IPS DF 4.7 (cell line): ENCODE results near the gene UBAP2.

Experiments used
- DNase-seq: peaks from one replicate; pipeline ENCODE4 v3.0.0-alpha.2; 2013; ENCODE audit warnings: low spot score; ENCODE audit errors: extremely low read depth

UBAP2 gene

DNA sequence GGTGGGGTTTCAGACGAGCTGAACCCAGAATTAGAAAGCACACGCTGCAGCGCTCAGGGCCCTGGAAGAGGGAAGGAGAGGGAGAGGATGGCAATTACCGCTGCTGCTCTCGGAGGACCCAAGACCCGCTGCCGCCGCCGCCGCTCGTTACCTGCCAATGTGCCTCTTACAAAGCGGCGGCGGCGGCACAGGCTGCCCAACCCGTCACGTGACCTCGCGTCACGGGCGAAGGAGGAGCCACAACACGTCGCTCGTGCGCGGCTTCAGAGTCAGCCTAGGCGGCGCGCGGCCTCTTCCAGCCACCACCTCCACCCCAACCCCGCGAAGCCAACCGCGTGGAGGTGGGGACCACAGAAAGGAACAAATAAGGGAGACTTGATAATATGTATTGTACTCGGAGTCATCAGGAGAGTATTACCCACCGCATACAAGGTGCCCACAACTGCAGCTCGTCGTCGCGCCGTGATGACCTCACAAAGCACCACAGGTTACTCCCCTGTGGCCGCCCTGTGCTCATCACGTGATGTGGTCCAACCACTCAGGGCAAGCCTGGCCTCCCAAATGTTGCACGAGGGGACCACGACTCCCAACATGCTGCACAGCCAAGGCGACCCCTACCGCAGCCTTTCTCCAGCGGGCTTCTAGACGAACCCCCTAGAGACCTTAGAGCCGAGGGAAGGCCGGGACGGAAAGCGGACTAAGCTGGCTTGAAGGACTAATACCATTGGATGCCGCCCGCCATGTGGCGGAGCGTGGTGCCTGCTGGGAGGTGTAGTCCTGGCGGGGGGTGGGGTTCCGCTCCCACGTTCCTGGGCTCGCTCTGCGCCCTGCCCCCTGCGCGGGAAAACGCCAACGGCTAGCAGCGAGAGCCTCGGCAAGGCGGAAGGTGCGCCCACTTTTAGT lies at the start of gene UBAP2:
TSS of gene UBAP2 (minus strand) at position 161 of the 903 bp plus-strand sequence. CDS start 31,739 bp downstream, outside the sequence.
- DNase-seq, result peak; percentile 90

DNA sequence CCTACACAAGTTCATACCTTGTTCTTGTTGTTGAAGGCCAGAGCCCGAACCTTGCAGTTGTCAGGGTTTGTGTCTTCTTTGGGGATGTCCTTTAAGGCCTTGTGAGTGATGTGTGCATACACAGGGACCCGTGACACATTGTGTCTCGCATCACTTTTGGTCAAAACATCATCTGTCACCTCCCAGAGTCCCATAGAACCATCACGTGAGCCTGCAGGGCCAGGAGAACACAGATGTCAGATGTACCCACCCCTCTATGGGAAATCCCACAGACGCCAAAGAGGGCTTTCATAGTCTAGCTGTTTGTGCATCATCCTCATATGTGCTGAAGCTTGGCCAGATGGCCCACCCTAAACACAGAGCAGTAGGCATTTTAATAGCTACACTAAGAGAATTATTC lies 49.6 kb upstream of the UBAP2 start:
- no peak for DNase-seq

DNA sequence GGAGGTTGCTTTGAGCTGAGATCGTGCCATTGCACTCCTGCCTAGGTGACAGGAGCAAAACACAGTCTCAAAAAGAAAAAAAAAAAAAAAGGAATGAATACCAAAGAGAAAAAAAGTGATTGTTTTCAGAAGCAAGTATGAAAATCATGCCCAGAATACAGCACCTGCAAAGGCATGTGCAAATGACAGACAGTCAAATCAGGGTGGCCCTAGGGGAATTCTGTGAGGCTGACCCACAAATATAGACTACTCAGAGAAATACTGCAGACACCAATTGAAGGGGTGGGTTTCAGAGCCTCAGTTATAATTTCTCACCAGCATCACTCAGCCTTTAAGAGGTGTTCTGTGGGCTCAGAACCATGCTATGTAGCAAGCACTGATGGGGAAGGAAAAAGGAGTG lies 49.2 kb upstream of the UBAP2 start:
- no peak for DNase-seq

- no peak for DNase-seq
Observed at GRCh38 chr9:34096751-34097150, 48.1 kb upstream of the UBAP2 start.

- DNase-seq, result no peak
Observed at GRCh38 chr9:34093578-34093977, 44.9 kb upstream of the UBAP2 start.

GRCh38 chr9:34089311-34089710 lies 40.6 kb upstream of the UBAP2 start:
- DNase-seq, result no peak

DNA sequence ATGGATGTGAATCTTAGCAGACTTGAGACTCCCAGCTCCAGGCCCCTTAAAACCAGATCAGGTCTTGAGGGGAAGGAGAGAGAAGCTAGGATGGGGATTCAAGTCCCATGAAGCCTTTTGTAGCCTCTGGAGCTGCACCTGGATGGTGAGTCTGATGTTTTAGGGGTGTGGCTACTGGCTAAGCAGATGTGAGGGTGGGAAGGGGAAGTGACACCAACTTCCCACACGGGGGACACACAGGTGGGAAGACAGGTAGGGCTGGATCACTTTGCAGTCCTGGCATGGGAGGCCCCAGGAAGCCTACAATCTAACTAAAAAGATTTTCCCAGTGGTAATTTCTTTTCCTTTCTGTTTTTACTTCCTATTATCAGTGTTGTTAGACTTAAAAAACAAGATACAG lies 38.7 kb upstream of the UBAP2 start:
- no peak for DNase-seq

GRCh38 chr9:34086864-34087263 lies 38.2 kb upstream of the UBAP2 start:
- no peak for DNase-seq

DNA sequence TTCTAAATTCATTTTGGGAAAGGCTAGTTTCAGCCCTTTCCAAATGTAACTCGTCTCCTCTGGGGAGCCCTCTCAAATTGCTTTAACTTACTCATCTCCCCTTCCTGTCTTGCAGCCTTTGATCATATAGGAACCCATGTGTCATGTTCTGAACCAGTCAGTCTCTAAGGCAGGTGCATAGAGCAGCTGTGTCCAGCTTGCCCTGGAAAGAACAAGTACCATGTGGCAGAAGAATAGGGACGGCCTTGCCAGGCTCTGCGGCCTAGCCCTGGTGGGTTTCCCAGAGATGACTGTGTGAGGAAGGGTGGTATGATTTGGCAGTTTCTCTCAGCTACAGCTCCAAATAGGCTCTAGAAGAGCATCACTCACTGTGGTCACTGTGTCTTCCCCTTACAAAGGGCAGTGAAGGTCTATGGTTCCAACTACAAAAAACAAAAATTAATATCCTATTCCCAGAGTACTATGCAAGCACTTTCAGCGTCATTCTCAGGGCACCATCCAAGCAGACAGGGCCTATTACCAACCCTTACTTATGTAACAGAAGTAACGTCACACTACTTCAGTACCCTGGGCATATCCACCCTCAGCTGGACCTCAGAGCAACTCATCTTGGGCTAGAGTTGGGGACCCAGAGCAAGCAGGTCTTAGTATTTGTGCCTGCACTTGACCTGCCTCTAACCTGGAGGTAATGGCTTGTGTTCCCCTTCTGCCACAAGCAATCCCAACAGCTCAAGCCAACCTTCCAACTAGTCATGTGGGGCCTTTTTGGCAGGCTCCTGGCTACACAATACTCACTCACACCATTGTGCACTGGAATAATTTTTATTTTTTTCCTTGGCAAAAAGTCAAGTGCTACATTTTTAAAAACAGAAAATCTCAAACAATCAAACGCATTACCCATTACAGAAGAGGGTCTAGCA lies 37.2 kb upstream of the UBAP2 start:
- DNase-seq, result no peak

DNA sequence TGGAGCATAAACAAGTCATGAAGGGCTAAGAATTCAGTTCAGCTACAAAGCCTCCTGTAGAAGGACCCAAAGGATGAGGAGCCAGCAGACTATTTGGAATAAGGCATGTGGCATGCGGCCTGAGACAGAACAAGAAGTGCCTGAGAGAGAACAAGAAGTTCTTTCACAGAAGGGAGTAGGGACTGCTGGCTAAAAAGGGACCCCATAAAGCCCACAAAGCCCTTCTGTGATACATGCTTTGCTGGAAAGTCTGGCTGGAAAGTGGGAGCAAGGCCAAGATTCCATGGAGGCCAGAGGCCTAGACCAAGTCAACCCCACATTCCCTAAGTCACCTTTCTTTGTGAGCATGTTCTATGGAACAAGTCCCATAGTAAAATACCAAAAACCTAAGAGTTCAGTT lies 35.9 kb upstream of the UBAP2 start:
- no peak for DNase-seq

DNA sequence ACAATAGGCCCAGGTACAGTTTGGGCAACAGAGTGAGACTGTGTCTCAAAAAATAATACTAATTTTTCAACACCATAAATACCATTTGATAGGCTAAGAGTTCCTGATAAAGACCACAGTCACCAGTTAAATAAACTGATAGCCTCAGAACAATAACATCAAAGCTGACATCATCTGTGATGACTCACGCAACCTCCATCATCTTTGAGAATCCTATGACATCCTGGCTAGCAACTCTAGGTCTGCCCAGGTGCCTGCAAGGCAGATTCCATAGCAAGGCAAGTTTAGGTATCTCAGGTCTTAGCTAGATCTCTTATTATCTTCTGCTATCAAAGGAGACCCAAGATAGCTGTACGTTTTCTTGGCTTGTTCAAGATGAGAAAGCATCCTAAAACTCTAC lies 30.5 kb upstream of the UBAP2 start:
- DNase-seq, result no peak

- DNase-seq, result no peak
Observed at GRCh38 chr9:34072868-34073590, 24.3 kb upstream of the UBAP2 start.

DNA sequence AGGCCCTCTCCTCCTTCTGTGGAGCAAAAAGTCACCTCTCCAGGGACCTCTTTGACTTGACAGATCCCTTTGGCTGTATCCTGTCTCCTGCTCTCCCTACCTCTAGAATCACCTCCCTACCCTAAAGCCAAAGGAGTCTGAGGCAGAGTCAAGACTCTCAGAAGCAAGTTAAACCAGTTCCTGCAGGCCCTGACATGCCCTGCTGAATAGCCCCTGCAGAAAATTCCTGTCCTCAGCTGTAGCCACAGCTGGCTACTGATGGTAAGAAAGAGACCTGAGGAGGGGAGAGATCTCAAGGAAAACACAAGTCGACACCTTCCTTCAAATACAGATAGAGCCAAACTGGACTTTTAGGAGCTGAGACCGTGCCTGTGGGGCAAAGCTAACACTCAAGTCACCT lies 23.7 kb upstream of the UBAP2 start:
- DNase-seq, result no peak

GRCh38 chr9:34070606-34071324 lies 22.1 kb upstream of the UBAP2 start:
- no peak for DNase-seq

DNA sequence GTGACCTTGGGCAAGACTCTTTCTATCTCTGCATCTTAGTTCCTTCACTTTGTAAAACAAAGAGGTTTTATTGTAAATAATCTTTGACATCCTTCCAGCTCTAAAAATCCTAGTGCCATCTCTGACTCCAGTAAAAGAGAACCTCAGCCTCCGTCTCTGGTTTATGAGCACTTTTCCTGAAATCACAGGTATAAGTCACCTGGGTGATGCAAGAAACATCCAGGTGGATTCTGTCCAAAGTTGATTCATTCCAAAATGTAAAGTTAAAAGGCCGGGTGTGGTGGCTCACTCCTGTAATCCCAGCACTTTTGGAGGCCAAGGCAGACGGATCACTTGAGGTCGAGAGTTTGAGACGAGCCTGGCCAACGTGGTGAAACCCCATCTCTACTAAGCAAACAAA lies 21.1 kb upstream of the UBAP2 start:
- no peak for DNase-seq

DNA sequence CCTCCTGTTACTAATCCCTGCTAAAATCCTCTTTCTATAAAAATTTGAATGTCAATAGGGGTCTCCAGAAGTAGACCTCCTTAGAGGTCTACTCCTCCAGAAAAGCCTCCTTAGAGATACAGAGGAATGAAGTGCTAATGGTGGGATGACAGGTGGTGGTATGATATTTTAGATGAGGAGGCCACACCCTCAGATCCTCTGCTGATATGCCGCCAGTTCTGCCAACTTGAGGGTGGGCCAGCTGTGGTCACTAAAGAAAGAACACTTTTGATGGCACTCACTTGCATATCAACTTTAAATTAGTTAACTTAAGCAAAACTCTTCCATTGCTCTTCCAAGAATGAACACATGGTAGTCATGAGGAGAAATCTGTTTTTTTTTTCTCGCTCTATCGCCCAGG lies 16.9 kb upstream of the UBAP2 start:
- DNase-seq, result no peak

GRCh38 chr9:34059954-34060353 lies 11.3 kb upstream of the UBAP2 start:
- no peak for DNase-seq

DNA sequence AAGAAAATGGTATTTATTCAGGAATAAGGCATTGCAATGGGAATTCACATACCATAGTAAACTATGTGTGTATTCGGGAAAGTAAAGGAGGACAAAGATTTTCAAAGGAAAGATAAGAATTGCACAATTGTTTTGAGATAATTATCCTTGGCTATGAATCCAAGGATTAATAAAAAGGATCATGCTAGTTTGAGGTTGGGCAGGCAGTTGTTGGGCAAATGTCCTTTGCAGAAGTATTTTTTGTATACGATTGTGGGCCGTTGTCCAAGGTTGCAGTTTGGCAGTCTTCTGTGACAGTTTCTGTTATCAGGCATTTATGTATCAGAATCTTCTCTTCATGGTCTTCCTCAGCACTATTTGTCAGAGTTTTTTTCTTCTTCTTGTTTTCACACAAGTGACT lies 10.6 kb upstream of the UBAP2 start:
- no peak for DNase-seq

DNA sequence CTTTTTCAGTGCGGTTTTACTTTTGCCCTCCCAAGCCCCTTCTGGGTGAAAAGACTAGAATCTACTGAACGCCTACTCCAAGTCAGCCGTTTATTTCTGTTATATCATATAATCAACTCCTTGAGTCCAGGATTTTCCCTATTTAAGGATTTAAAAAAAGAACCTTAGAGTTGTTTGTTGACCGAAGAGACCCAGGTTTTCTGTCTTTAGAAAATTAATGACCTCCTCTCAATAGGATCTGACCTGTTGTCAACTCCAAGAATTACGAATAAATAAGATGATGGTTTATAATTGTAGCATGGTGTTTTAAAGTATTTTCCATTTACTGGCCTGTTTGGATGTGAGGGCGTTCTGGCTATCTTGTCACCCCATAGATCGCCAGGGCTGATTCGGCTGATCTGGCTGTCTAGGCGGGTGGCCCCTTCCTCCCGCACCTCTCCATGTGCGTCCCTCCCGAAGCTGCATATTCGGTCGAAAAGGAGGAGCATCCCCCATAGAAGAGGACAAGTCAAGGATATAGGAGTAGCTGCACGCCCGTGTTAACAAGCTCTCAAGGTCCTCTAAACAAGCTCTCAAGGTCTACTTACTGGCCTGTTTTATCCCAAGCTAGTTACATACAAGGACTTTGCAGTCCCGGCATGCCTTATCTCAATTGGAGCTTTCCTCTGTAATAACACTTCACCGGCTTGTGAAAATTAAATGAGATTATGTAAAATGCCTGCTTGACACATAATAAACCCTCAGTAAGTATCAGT lies 1.1 kb upstream of the UBAP2 start:
- DNase-seq, result no peak
